Measurements from ENCODE around the gene SELENON. TPM values are rescaled to one million over a fixed set of nuclear protein-coding genes. Genes with fewer than 3 reads are reported as not detected.

SELENON gene
- total and polyA plus RNA-seq, 4 donors: 4.3 to 16.1 (median 9.0) TPM

DNA sequence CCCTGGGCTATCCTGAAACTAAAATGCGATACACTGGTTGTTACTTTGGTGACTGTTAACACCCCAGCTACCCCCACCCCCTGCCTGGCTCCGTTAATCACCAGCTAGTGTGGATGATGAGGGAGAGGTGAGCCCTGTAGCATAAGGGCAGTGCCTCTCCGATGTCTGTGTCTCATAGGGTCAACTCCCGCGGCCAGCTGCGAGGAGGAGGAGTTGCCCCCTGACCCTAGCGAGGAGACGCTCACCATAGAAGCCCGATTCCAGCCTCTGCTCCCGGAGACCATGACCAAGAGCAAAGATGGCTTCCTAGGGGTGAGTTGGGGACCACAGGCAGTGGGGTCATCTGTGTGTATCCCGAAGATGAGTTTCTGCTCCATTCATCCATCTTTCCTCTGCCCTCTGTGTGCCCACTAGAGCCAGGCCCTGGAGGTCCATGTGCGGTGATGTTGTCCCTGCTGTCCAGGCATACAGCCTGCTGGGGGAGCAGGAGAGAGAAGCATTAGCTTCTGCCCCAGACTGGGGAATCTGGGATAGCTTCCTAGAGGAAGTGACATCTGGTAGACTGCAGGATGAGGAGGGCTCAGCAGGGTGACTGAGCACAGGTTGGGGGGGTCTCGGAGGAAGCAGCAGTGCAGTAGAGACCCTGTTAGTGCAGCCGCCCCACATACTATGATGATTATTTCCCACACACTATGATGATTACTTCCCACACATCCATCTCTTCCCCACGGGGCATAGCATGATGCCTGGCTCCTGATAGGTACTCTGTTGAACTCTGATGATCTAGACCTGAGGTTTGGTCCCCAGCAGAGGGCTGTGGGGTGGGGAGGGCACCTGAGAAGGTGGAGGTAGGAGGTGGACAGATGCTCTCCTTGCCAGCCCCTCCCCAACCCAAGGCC, 5.2 kb downstream of the SELENON start:
- no peak for DNase-seq (ENCODE audit: low spot score)
- WGBS: 89% methylated on average over 15 of the region's 15 CpGs

More for the DNA sequence above, 5.2 kb downstream of the SELENON start:
- TF ChIP-seq TAF1 (conservative IDR thresholded peaks at IDR 0.05): no peak
- no peak for TF ChIP-seq ZBTB33 (IDR thresholded peaks at IDR 0.05)
- TF ChIP-seq, protein P1, sequence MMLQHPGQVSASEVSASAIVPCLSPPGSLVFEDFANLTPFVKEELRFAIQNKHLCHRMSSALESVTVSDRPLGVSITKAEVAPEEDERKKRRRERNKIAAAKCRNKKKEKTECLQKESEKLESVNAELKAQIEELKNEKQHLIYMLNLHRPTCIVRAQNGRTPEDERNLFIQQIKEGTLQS (IDR thresholded peaks at IDR 0.05): no peak
- no peak for TF ChIP-seq JUND (IDR thresholded peaks at IDR 0.05)
- no peak for TF ChIP-seq RXRA (IDR thresholded peaks at IDR 0.05)
- no peak for TF ChIP-seq HNF4A (conservative IDR thresholded peaks at IDR 0.05)
- TF ChIP-seq NR2F2 (IDR thresholded peaks at IDR 0.05): no peak
- TF ChIP-seq HNF4G (IDR thresholded peaks at IDR 0.05): no peak
- TF ChIP-seq RAD21 (IDR thresholded peaks at IDR 0.05): no peak
- TF ChIP-seq GABPA (IDR thresholded peaks at IDR 0.05 in 1 of 2, conservative IDR thresholded peaks at IDR 0.05 in 1 of 2): no peak
- TF ChIP-seq EGR1 (IDR thresholded peaks at IDR 0.05; ENCODE audit: low read depth in 2 of 2): no peak
- TF ChIP-seq REST (IDR thresholded peaks at IDR 0.05): no peak
- no peak for TF ChIP-seq FOXA2 (IDR thresholded peaks at IDR 0.05)
- no peak for TF ChIP-seq FOXA1 (IDR thresholded peaks at IDR 0.05)
- no peak for TF ChIP-seq SP1 (IDR thresholded peaks at IDR 0.05)
- TF ChIP-seq, protein P2, sequence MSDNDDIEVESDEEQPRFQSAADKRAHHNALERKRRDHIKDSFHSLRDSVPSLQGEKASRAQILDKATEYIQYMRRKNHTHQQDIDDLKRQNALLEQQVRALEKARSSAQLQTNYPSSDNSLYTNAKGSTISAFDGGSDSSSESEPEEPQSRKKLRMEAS (IDR thresholded peaks at IDR 0.05): no peak
- peaks cover 0 to 16% (median 4%) of the 10 kb centered on the region in 4 donors for H3K36me3 ChIP-seq (ENCODE audit: control insufficient read depth in 4 of 4, insufficient read depth in 3 of 4, low read depth in 1 of 4, low read length in 3 of 4)
- H3K9me3 ChIP-seq (ENCODE audit: control insufficient read depth in 4 of 4, low read length in 3 of 4): no peaks in the 10 kb centered on the region
- H3K4me1 ChIP-seq (ENCODE audit: control insufficient read depth in 4 of 4, insufficient read depth in 4 of 4, low read length in 3 of 4): peaks cover 0 to 13% (median 8%) of the 10 kb centered on the region in 4 donors
- H3K27me3 ChIP-seq (ENCODE audit: control insufficient read depth in 4 of 4, insufficient read depth in 4 of 4, low read length in 3 of 4): no peaks in the 10 kb centered on the region
- H3K4me3 ChIP-seq (ENCODE audit: low read depth in 1 of 3, low read length in 3 of 3): no peak overlapping the region
- H3K27ac ChIP-seq (ENCODE audit: low read depth in 1 of 2, low read length in 2 of 2): no peak overlapping the region
- H3K9ac ChIP-seq (ENCODE audit: low read depth in 1 of 2, low read length in 2 of 2): no peak overlapping the region

Measured in liver (tissue), 9 donors.